ENCODE results near the gene AURKB.

The AURKB gene

DNA sequence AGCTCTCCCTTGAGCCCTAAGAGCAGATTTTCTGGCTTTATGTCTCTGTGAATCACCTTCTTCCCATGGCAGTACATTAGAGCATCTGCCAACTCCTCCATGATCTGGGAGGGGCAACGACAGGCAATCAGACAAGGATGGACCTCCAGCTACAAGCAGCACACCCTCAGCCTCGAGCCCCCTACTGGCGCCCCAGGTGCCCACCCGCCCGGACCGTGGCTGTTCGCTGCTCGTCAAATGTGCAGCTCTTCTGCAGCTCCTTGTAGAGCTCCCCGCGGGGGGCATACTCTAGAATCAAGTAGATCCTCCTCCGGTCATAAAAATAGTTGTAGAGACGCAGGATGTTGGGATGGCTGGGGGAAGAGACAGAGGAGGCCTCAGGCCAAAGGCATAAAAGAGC, 3.8 kb downstream of the AURKB start:
- no peak for DNase-seq (ENCODE audit: low read depth)

DNA sequence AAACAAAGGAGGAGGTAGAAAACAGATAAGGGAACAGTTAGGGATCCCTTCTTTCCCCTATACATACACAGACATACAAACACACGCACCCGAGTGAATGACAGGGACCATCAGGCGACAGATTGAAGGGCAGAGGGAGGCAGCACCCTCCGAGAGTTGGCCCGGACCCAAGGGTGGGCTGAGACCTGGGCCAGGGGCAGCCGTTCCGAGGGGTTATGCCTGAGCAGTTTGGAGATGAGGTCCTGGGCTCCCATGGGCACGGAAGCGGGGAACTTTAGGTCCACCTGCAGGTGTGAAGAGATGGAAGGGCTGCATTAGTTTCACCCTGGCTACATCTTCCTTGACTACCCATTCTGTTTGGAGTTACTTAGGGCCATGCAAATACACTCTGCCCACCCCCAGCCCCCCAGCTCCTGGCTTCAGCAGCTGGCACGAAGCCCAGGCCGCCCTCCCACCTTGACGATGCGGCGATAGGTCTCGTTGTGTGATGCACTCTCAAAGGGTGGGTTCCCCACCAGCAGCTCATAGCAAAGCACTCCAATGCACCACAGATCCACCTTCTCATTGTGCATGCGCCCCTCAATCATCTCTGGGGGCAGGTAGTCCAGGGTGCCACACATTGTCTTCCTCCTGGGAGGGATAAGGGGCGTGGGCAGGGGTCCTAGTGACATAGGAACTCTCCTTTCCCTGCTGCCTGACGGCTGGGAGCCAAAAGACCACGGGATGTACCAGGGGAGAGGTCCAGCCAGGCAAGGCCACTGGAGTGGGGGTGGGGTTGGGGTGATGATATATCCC, 5.4 kb downstream of the AURKB start:
- H3K4me3 ChIP-seq (ENCODE audit: low read depth, low read length): no peak overlapping the region
- DNase-seq (ENCODE audit: low read depth): no peak
- TF ChIP-seq, protein P1, sequence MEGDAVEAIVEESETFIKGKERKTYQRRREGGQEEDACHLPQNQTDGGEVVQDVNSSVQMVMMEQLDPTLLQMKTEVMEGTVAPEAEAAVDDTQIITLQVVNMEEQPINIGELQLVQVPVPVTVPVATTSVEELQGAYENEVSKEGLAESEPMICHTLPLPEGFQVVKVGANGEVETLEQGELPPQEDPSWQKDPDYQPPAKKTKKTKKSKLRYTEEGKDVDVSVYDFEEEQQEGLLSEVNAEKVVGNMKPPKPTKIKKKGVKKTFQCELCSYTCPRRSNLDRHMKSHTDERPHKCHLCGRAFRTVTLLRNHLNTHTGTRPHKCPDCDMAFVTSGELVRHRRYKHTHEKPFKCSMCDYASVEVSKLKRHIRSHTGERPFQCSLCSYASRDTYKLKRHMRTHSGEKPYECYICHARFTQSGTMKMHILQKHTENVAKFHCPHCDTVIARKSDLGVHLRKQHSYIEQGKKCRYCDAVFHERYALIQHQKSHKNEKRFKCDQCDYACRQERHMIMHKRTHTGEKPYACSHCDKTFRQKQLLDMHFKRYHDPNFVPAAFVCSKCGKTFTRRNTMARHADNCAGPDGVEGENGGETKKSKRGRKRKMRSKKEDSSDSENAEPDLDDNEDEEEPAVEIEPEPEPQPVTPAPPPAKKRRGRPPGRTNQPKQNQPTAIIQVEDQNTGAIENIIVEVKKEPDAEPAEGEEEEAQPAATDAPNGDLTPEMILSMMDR (IDR thresholded peaks at IDR 0.05; ENCODE audit: low read depth, low read length): no peak
- TF ChIP-seq POLR2A (IDR thresholded peaks at IDR 0.05; ENCODE audit: extremely low read depth, insufficient read length): no peak

More for the DNA sequence above, 3.8 kb downstream of the AURKB start:
- no peak overlapping the region for H3K4me3 ChIP-seq (ENCODE audit: low read depth, low read length)
- TF ChIP-seq, protein P1 (IDR thresholded peaks at IDR 0.05; ENCODE audit: low read depth, low read length): no peak
- TF ChIP-seq POLR2A (IDR thresholded peaks at IDR 0.05; ENCODE audit: extremely low read depth, insufficient read length) (no peak), MYC (IDR thresholded peaks at IDR 0.05; ENCODE audit: low read depth, low read length) (no peak)
- TF ChIP-seq, protein P2, sequence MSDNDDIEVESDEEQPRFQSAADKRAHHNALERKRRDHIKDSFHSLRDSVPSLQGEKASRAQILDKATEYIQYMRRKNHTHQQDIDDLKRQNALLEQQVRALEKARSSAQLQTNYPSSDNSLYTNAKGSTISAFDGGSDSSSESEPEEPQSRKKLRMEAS (IDR thresholded peaks at IDR 0.05; ENCODE audit: low read depth, low read length): no peak

DNA sequence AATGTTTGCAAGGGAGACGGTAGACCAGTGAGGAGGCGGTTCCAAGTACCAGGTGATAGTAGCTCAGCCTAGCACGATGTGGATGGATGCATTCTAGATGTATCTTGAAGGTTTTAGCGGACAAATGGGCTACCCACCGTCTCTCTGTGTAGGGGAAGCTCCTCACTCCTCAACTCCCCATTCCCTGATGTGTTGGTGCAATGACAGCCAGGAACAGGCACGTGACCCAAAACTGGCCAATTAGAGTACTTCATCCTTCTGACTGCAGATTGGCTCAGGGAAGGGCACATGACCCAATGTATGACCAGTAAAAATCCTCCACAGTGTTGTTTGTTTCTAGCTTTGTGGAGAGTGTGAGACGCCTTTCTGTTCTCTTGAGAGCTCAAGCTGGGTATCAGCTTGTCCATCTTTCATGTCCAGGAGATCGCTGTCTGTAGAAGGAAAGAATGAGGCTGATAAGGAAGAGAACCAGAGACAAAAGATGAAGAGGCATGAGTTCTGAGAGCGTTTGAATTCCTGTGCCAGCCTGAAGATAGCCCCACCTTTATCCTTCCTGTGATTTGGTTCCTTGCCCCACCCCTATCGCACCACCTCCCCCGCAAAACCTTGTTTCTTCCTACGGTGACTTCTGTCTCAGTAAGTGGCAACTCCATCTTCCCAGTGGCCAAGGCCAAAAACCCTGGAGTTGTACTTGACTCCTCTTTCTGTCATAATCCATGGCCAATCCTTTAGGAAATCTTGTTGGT, 18.1 kb downstream of the AURKB start:
- peak overlapping the region; percentile 46 for H3K4me3 ChIP-seq (ENCODE audit: low read depth, low read length)
- DNase-seq (ENCODE audit: low read depth): peak; percentile 85
- TF ChIP-seq MYC (IDR thresholded peaks at IDR 0.05; ENCODE audit: low read depth, low read length): no peak; the same call in none of the 2 replicates
- peak; percentile 50 for TF ChIP-seq POLR2A (IDR thresholded peaks at IDR 0.05; ENCODE audit: extremely low read depth, insufficient read length)
- TF ChIP-seq, protein P1 (IDR thresholded peaks at IDR 0.05; ENCODE audit: low read depth, low read length): no peak
- TF ChIP-seq, protein P2 (IDR thresholded peaks at IDR 0.05; ENCODE audit: low read depth, low read length): peak; percentile 98

DNA sequence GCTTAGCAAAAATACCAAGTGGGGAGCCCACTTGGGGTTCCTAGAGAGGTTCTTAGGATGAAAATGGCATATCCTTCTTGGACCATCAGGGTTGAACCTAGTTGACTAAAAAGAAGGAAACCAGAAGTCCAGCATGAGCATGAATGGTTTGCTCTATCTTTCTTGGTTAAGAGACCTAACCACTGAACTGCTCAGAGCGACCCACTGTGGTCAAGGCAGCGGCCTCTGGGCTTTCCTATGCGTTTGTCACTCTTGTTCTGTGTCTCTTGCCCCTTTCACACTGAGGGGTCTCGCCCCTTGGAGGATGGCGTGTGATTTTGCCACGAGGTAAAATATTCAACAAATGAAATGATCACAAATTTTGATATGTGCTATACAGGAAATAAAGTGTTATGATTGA, 19.9 kb downstream of the AURKB start:
- TF ChIP-seq POLR2A (IDR thresholded peaks at IDR 0.05; ENCODE audit: extremely low read depth, insufficient read length) (no peak), MYC (IDR thresholded peaks at IDR 0.05; ENCODE audit: low read depth, low read length) (no peak)
- TF ChIP-seq, protein P1 (IDR thresholded peaks at IDR 0.05; ENCODE audit: low read depth, low read length): no peak
- TF ChIP-seq, protein P2 (IDR thresholded peaks at IDR 0.05; ENCODE audit: low read depth, low read length): no peak
- no peak for DNase-seq (ENCODE audit: low read depth)
- peak overlapping the region; percentile 4 for H3K4me3 ChIP-seq (ENCODE audit: low read depth, low read length)

DNA sequence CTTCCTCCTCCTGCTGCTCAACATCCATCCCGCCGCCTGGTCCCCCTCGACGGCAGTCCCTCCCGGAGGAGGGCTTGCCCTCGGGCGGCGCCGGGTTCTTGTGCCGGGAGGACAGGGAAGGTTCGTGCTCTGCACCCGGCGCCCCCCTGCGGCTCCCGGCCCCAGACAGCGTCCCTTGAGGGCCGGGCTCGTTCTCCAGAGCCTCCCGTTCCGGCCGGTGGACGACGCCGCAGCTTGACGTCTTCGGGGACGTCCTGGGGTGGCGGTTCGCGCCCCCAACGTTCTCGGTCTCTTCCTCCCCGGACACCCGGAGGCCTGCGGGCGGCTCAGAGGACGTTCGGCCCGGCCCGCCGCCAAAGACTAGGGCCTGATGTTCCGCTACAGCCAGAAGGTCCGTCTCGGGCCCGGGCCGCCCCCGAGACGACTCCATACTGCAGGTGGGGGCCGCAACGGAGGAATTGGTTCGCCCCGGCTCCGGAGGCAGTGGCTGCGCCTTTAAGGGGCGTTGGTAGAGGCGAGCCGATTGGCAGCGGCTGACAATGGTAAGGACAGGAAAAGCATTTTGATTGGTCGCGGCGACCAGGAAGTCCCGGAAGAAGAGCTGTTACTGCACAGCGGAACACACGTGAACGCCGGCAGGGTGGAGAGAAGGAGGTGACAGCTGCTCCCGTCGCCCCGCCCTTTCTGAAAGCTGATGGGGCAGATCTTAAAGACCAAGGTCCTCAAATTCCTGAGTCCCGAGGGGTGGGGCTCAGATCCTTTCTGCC, 20.5 kb downstream of the AURKB start, which contains the start of gene BORCS6:
TSS of gene BORCS6 (minus strand) at position 470 of the 767 bp plus-strand sequence. CDS start at position 430, 40 bp downstream.
- peak; percentile 96 for DNase-seq (ENCODE audit: low read depth)
- 0 out of 2 replicates have a peak, but pooled peaks have one; percentile 43 for TF ChIP-seq MYC (IDR thresholded peaks at IDR 0.05; ENCODE audit: low read depth, low read length)
- TF ChIP-seq, protein P2 (IDR thresholded peaks at IDR 0.05; ENCODE audit: low read depth, low read length): peak; percentile 82
- TF ChIP-seq, protein P1 (IDR thresholded peaks at IDR 0.05; ENCODE audit: low read depth, low read length): no peak
- peak within 1 kb of the TSS; percentile 54 for H3K4me3 ChIP-seq (ENCODE audit: low read depth, low read length)

Measured in NB4 (cell line).